BE2C (cell line): ENCODE results near the gene KLF17.

Source experiments
- DNase-seq: peaks from one replicate; pipeline ENCODE4 v3.0.0-alpha.2; 2020
- H3K27me3 ChIP-seq: fragments of 250-450 bp; sonication (Bioruptor Pico); 2 replicates; pipeline ENCODE4 v1.5.1; 2020; ENCODE audit warnings: mild to moderate bottlenecking
- H3K36me3 ChIP-seq: fragments of 250-450 bp; sonication (Bioruptor Pico); 2 replicates; pipeline ENCODE4 v1.5.1; 2020; ENCODE audit warnings: mild to moderate bottlenecking
- H3K4me1 ChIP-seq: fragments of 250-450 bp; sonication (Bioruptor Pico); 2 replicates; pipeline ENCODE4 v1.5.1; 2020
- H3K4me3 ChIP-seq: 2 replicates; pipeline ENCODE4 v1.5.1; 2011; ENCODE audit warnings: low read depth, low read length
- H3K9me3 ChIP-seq: fragments of 250-450 bp; sonication (Bioruptor Pico); 2 replicates; pipeline ENCODE4 v1.5.1; 2020
- CTCF ChIP-seq: IDR thresholded peaks from 2 replicates; pipeline ENCODE4 v1.5.1; 2012; ENCODE audit warnings: mild to moderate bottlenecking, low read depth, low read length

Gene KLF17

DNA sequence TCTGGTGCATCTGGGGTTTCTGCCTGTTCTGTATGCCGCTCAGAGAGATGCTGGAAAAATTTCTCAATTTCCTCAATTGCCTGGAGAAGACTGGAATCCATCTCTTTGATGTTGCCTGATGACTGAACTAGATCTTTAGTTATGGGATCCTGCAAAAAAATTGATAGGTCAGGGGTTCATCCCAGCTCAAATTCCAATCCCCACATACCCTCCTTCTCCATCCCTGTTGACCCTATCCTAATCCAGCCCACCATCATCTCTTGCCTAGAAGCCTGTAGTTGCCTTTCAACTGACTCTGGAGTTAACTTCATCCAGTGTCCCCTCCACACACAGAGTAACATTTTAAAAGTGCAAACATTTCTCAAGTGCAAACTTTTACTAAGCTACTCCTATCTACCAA is 22.9 kb downstream of the KLF17 start, which contains the start of gene KLF18:
Gene KLF18, minus strand, starts transcription at position 101 of the 400 bp plus-strand sequence. Its CDS starts 0 bp downstream, at position 101.
- no peak within 1 kb of the TSS for H3K4me3 ChIP-seq
- no peaks in the 10 kb centered on the region for H3K27me3 ChIP-seq
- no peak for DNase-seq
- no peaks in the 10 kb centered on the region for H3K9me3 ChIP-seq
- H3K36me3 ChIP-seq, result no peaks in the 10 kb centered on the region
- no peak for TF ChIP-seq CTCF
- no peaks in the 10 kb centered on the region for H3K4me1 ChIP-seq

- Histone ChIP-seq H3K36me3 (no peaks in the 10 kb centered on the region), H3K9me3 (no peaks in the 10 kb centered on the region), H3K27me3 (no peaks in the 10 kb centered on the region), H3K4me3 (no peak overlapping the region), H3K4me1 (no peaks in the 10 kb centered on the region)
- TF ChIP-seq CTCF, result no peak
- no peak for DNase-seq
Measured at GRCh38 chr1:44144962-44145756, 26.5 kb downstream of the KLF17 start.

- Histone ChIP-seq H3K36me3 (no peaks in the 10 kb centered on the region), H3K4me1 (no peaks in the 10 kb centered on the region), H3K27me3 (no peaks in the 10 kb centered on the region), H3K9me3 (no peaks in the 10 kb centered on the region), H3K4me3 (no peak overlapping the region)
- DNase-seq, result no peak
- no peak for TF ChIP-seq CTCF
Measured at GRCh38 chr1:44146536-44147361, 28.1 kb downstream of the KLF17 start.

- no peaks in the 10 kb centered on the region for H3K36me3 ChIP-seq
- no peaks in the 10 kb centered on the region for H3K4me1 ChIP-seq
- no peak for DNase-seq
- H3K4me3 ChIP-seq, result no peak overlapping the region
- H3K9me3 ChIP-seq, result no peaks in the 10 kb centered on the region
- H3K27me3 ChIP-seq, result no peaks in the 10 kb centered on the region
- TF ChIP-seq CTCF, result no peak
Measured at GRCh38 chr1:44147582-44147981, 29.0 kb downstream of the KLF17 start.

DNA sequence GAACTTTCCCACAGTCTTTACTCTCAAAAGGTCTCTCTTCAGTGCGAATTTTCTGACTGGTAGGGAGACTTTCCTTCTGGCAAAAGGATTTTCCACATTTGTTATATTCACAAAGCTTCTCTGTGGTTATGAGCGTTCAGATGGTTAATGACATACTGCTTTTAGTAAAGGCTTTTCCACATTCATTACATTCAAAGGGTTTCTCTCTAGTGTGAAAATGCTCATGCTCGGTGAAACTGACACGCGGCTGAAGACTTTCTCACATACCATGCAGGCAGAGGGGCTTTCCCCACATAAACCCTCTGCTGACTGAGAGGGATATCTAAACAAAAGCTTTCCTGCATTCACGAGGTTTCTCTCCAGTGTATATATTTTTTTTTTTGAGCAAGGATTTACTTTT is 32.7 kb downstream of the KLF17 start:
- no peak for DNase-seq
- no peak for TF ChIP-seq CTCF
- no peaks in the 10 kb centered on the region for H3K27me3 ChIP-seq
- no peaks in the 10 kb centered on the region for H3K4me1 ChIP-seq
- H3K36me3 ChIP-seq, result no peaks in the 10 kb centered on the region
- no peaks in the 10 kb centered on the region for H3K9me3 ChIP-seq
- no peak overlapping the region for H3K4me3 ChIP-seq

GRCh38 chr1:44151808-44152207 is 33.2 kb downstream of the KLF17 start:
- DNase-seq, result no peak
- TF ChIP-seq CTCF, result no peak
- Histone ChIP-seq H3K27me3 (no peaks in the 10 kb centered on the region), H3K9me3 (no peaks in the 10 kb centered on the region), H3K4me1 (no peaks in the 10 kb centered on the region), H3K4me3 (no peak overlapping the region), H3K36me3 (no peaks in the 10 kb centered on the region)
